Breast epithelium (tissue), 3 donors: Measurements from ENCODE around the gene ZC3H4.

Experiments used
- POLR2A ChIP-seq: fragments of 450-650 bp; IDR thresholded peaks from one replicate; pipeline ENCODE4 v1.6.1; 2016; ENCODE audit warnings: antibody characterized with exemption, mild to moderate bottlenecking, moderate library complexity
- POLR2AphosphoS5 ChIP-seq, 3 donors: sonication (generic); formaldehyde crosslinking; IDR thresholded peaks; one replicate each; pipeline ENCODE4 v1.6.1; 2017; ENCODE audit warnings: antibody characterized with exemption in 3 of 3
- TF ChIP-seq, protein P1 (sequence below), 3 donors: fragments of 450-650 bp; IDR thresholded peaks; one replicate each; pipeline ENCODE4 v1.5.1; 2016 to 2017; ENCODE audit warnings: antibody characterized with exemption in 3 of 3, mild to moderate bottlenecking in 3 of 3, moderate library complexity in 3 of 3

DNA sequence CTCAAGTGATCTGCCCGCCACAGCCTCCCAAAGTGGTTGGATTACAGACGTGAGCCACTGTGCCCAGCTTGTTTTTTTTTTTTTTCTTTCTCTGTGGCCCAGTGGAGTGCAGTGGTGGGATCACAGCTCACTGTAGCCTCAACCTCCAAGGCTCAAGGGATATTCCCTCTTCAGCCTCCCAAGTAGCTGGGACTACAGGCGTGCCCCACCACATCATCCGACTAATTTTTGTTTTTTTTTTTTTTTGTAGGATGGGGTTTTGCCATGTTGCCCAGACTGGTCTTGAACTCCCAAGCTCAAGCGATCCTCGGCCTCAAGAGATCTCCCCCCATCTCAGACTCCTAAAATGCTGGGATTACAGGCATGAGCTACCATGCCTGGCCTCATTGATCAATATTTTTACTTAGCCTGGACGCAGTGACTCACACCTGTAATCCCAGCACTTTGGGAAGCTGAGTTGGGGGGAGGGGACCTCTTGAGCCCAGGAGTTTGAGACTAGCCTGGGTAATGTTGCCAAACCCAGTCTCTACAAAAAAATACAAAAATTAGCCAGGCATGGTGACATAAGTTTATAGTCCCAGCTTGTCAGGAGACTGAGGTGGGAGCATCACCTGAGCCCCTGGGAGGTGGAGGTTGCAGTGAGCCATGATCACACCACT, 18.7 kb upstream of the ZC3H4 start:
- TF ChIP-seq, protein P1, sequence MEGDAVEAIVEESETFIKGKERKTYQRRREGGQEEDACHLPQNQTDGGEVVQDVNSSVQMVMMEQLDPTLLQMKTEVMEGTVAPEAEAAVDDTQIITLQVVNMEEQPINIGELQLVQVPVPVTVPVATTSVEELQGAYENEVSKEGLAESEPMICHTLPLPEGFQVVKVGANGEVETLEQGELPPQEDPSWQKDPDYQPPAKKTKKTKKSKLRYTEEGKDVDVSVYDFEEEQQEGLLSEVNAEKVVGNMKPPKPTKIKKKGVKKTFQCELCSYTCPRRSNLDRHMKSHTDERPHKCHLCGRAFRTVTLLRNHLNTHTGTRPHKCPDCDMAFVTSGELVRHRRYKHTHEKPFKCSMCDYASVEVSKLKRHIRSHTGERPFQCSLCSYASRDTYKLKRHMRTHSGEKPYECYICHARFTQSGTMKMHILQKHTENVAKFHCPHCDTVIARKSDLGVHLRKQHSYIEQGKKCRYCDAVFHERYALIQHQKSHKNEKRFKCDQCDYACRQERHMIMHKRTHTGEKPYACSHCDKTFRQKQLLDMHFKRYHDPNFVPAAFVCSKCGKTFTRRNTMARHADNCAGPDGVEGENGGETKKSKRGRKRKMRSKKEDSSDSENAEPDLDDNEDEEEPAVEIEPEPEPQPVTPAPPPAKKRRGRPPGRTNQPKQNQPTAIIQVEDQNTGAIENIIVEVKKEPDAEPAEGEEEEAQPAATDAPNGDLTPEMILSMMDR (IDR thresholded peaks at IDR 0.05), result no peak
- TF ChIP-seq POLR2AphosphoS5 (IDR thresholded peaks at IDR 0.05) (no peak), POLR2A (no peak)
